Suppressor macrophage treated with lipopolysaccharide for 1 hour (primary cell): ENCODE measurements around the gene PBLD.
A peak's percentile ranks its signal among the peaks of the same experiment; 100 is the strongest.
"Not testable (repeated sequence)": the region's sequence is repeated elsewhere in the genome, so short reads cannot be mapped to it uniquely, and the experiment has no call there.

ENCODE experiments used
- DNase-seq, 3 donors: peaks; one replicate each; pipeline ENCODE4 v3.0.0-alpha.2; 2020 to 2022

The PBLD gene

GRCh38 chr10:68330852-68331454 lies 1.8 kb downstream of the PBLD start:
- DNase-seq, result no peak

GRCh38 chr10:68329506-68329861 lies 3.2 kb downstream of the PBLD start:
- no peak for DNase-seq

- peak; percentile 72 to 89 (median 85) for DNase-seq
Measured at GRCh38 chr10:68327889-68328786, 4.6 kb downstream of the PBLD start.

GRCh38 chr10:68324396-68324795 lies 8.3 kb downstream of the PBLD start:
- DNase-seq, result not testable (repeated sequence)

GRCh38 chr10:68318331-68319059 lies 14.2 kb downstream of the PBLD start:
- DNase-seq, result no peak

- no peak for DNase-seq
Measured at GRCh38 chr10:68315582-68315981, 17.1 kb downstream of the PBLD start.

GRCh38 chr10:68314930-68315329 lies 17.8 kb downstream of the PBLD start:
- not testable (repeated sequence) for DNase-seq

- no peak for DNase-seq
Measured at GRCh38 chr10:68310531-68310930, 22.2 kb downstream of the PBLD start.

- DNase-seq, result no peak
Measured at GRCh38 chr10:68305854-68306253, 26.9 kb downstream of the PBLD start.

- DNase-seq, result no peak
Measured at GRCh38 chr10:68303849-68304412, 28.8 kb downstream of the PBLD start.

GRCh38 chr10:68302871-68303270 lies 29.9 kb downstream of the PBLD start:
- no peak for DNase-seq

GRCh38 chr10:68302503-68302823 lies 30.3 kb downstream of the PBLD start:
- DNase-seq, result no peak

GRCh38 chr10:68301790-68302502 lies 30.8 kb downstream of the PBLD start:
- peak; percentile 38 to 71 (median 68) for DNase-seq

- peak in 1 of 3 donors; percentile 9 for DNase-seq
Measured at GRCh38 chr10:68301301-68301700, 31.4 kb downstream of the PBLD start.

GRCh38 chr10:68296843-68297663 lies 35.7 kb downstream of the PBLD start:
- DNase-seq, result no peak

GRCh38 chr10:68290736-68291135 lies 42.0 kb downstream of the PBLD start:
- no peak for DNase-seq

- DNase-seq, result no peak
Measured at GRCh38 chr10:68288717-68289116, 44.0 kb downstream of the PBLD start.

GRCh38 chr10:68284062-68285001 lies 48.4 kb downstream of the PBLD start:
- no peak for DNase-seq

- no peak for DNase-seq
Measured at GRCh38 chr10:68280758-68281157, 52.0 kb downstream of the PBLD start.

GRCh38 chr10:68278906-68279753 lies 53.6 kb downstream of the PBLD start:
- DNase-seq, result not testable (repeated sequence)
